Panc1 (cell line): ENCODE data around the gene RPS16. TPM values are rescaled to one million over a fixed set of nuclear protein-coding genes. Genes with fewer than 3 reads are reported as not detected.
A peak's percentile ranks its signal among the peaks of the same experiment; 100 is the strongest.

Experiments
- ATAC-seq: fragments of 200-7000 bp; cut with Tn5 transposase; 2 replicates; pipeline ENCODE4 v1.9.1; 2020; ENCODE audit warnings: mild to moderate bottlenecking, moderate library complexity
- BruUV-seq: library from RNA; stranded (reverse); fragments of 400-500 nt; replicated peaks from 2 replicates; lab custom pipeline; 2021; lab: Mats Ljungman, UMichigan
- CTCF ChIA-PET: fragments of 300-600 bp; sonication (Branson Sonifier 250); formaldehyde crosslinking; loops from one replicate; lab custom pipeline; 2022; ENCODE audit warnings: antibody characterized with exemption; lab: Charles Lee
- POLR2A ChIA-PET: fragments of 300-600 bp; sonication (Branson Sonifier 250); formaldehyde crosslinking; loops from one replicate; lab custom pipeline; 2022; ENCODE audit warnings: antibody characterized with exemption; lab: Charles Lee
- DNase-seq: peaks from one replicate; pipeline ENCODE4 v3.0.0-alpha.2; 2010; ENCODE audit warnings: low read depth, low spot score
- H3K27ac ChIP-seq: 2 replicates; pipeline ENCODE4 v1.5.1; 2011; ENCODE audit warnings: mild to moderate bottlenecking, low read length, inconsistent platforms
- H3K27me3 ChIP-seq: fragments of 200-500 bp; sonication (Bioruptor generic); 2 replicates; pipeline ENCODE4 v1.6.0; 2014; ENCODE audit warnings: low read length, inconsistent platforms; ENCODE audit not compliant: control insufficient read depth, insufficient read depth
- H3K36me3 ChIP-seq: fragments of 200-500 bp; sonication (Bioruptor generic); 2 replicates; pipeline ENCODE4 v1.5.1; 2014; ENCODE audit warnings: inconsistent platforms, mild to moderate bottlenecking, low read length, moderate library complexity; ENCODE audit not compliant: control insufficient read depth, insufficient read depth
- H3K4me1 ChIP-seq: 2 replicates; pipeline ENCODE4 v1.5.1; 2011; ENCODE audit warnings: inconsistent platforms, mild to moderate bottlenecking, low read length, moderate library complexity; ENCODE audit not compliant: control insufficient read depth, insufficient read depth
- H3K4me3 ChIP-seq, 2 experiments: 2 replicates each; pipeline ENCODE4 v1.5.1; 2011 to 2012; ENCODE audit warnings: low read depth in 2 of 2, low read length in 2 of 2, mild to moderate bottlenecking in 2 of 2, inconsistent platforms in 1 of 2, moderate library complexity in 1 of 2
- H3K9me3 ChIP-seq: fragments of 200-500 bp; sonication (Bioruptor generic); 2 replicates; pipeline ENCODE4 v1.5.1; 2014; ENCODE audit warnings: low read depth, mild to moderate bottlenecking, inconsistent platforms, low read length, moderate library complexity; ENCODE audit not compliant: control insufficient read depth, insufficient read depth
- POLR2AphosphoS5 ChIP-seq: IDR thresholded peaks from 2 replicates; pipeline ENCODE4 v1.6.1; 2012; ENCODE audit warnings: mild to moderate bottlenecking, low read depth, low read length, moderate library complexity
- REST ChIP-seq, 2 experiments: IDR thresholded peaks; 2 replicates each; pipeline ENCODE4 v1.6.1; 2011 to 2012; ENCODE audit warnings: low read depth in 2 of 2, control low read depth in 1 of 2, low read length in 1 of 2, mild to moderate bottlenecking in 1 of 2, moderate library complexity in 1 of 2; ENCODE audit not compliant: insufficient read depth in 1 of 2
- SIN3A ChIP-seq: IDR thresholded peaks from 2 replicates; pipeline ENCODE4 v1.6.1; 2012; ENCODE audit warnings: low read depth, mild to moderate bottlenecking, low read length, moderate library complexity, borderline replicate concordance; ENCODE audit not compliant: insufficient read depth
- TCF7L2 ChIP-seq: IDR thresholded peaks from 2 replicates; pipeline ENCODE4 v1.6.1; 2011; ENCODE audit warnings: mild to moderate bottlenecking, low read depth, low read length, inconsistent platforms
- in situ Hi-C: cut with HindIII; loops from 2 replicates; pipeline ENCODE4 v1.10.0; 2016; ENCODE audit warnings: low sequenced_read_pairs, low pct_unique_long_range_greater_than_20kb
- intact Hi-C: fragments of 100-400 bp; cut with micrococcal nuclease; formaldehyde crosslinking; loops from one replicate; pipeline ENCODE4 v1.10.0; 2022; ENCODE audit not compliant: unreplicated experiment
- total RNA-seq: library from RNA; stranded (reverse); gene quantifications from one replicate; pipeline ENCODE4 v1.2.1, GENCODE V29; 2021; ENCODE audit not compliant: unreplicated experiment
- TF ChIP-seq, protein P1 (sequence below): fragments of 450-650 bp; IDR thresholded peaks from 2 replicates; pipeline ENCODE4 v1.5.1; 2017; ENCODE audit warnings: mild to moderate bottlenecking

The RPS16 gene
- total RNA-seq, 1 experiment from 2014 or later, result 27,832 TPM

DNA sequence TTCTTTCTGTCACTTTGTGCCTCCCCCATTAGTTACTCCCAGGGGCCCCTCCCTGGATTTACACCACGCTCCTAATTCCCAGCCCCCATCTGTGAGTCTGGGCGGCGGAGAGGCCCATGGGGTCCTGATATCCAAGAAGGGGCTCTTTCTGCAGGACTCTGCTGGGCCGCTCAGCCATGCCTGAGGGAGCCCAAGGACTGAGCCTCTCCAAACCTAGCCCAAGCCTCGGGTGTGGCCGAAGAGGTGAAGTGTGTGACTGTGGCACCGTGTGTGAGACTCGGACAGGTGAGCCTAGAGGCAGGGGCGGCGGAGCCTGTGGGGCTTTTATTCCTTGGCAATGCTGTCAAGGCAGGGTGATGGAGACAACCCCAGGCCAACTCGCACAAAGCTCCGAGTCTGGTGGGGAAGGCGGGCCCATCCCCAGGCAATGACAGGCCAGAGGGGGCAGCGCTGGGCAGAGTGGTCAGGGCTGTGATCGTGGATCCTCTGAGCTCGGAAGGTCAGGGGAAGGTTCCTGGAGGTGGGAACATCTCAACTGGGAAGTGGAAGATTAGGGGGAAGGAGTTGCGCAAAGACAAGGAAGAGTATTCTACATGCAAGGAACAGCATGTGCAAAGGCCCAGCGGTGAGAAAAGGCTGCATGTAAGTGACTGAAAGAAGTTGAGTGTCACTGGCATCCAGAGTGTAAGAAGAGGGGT, 21.7 kb downstream of the RPS16 start:
- Histone ChIP-seq H3K27ac (peak overlapping the region; percentile 92), H3K4me1 (peaks cover 49% of the 10 kb centered on the region), H3K36me3 (peaks cover 36% of the 10 kb centered on the region), H3K27me3 (no peaks in the 10 kb centered on the region), H3K9me3 (no peaks in the 10 kb centered on the region), H3K4me3 (peak overlapping the region; percentile 42 to 55)
- DNase-seq (no peak), ATAC-seq (peak; percentile 1)
- intact Hi-C loops, result loop anchor here (5.0 to 10.0 kb wide), 2 partner anchors 202 to 439 kb away; partner anchors contain the start of gene FBXO17
- no TSS peak for BruUV-seq
- in situ Hi-C loops, result no loop called here
- POLR2A ChIA-PET, result interaction anchor here (0.5 to 8.9 kb wide), 18 partner anchors 10 to 848 kb away, joined by 3 to 230 read pairs (median 9); partner anchors contain the start of genes DLL3, MED29, PAF1 and RPS16
- TF ChIP-seq POLR2AphosphoS5, result no peak
- TF ChIP-seq, protein P1, sequence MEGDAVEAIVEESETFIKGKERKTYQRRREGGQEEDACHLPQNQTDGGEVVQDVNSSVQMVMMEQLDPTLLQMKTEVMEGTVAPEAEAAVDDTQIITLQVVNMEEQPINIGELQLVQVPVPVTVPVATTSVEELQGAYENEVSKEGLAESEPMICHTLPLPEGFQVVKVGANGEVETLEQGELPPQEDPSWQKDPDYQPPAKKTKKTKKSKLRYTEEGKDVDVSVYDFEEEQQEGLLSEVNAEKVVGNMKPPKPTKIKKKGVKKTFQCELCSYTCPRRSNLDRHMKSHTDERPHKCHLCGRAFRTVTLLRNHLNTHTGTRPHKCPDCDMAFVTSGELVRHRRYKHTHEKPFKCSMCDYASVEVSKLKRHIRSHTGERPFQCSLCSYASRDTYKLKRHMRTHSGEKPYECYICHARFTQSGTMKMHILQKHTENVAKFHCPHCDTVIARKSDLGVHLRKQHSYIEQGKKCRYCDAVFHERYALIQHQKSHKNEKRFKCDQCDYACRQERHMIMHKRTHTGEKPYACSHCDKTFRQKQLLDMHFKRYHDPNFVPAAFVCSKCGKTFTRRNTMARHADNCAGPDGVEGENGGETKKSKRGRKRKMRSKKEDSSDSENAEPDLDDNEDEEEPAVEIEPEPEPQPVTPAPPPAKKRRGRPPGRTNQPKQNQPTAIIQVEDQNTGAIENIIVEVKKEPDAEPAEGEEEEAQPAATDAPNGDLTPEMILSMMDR, result no peak
- no peak for TF ChIP-seq SIN3A
- TF ChIP-seq TCF7L2, result no peak
- TF ChIP-seq REST (IDR thresholded peaks at IDR 0.05; ENCODE audit: insufficient read depth in 1 of 2, low read depth in 2 of 2, low read length in 1 of 2), result no peak
- CTCF ChIA-PET, result interaction anchor here (0.6 to 6.8 kb wide), 19 partner anchors 12 to 377 kb away, joined by 3 to 147 read pairs (median 5); partner anchors contain the start of genes EID2B, RPS16, SAMD4B and TIMM50

DNA sequence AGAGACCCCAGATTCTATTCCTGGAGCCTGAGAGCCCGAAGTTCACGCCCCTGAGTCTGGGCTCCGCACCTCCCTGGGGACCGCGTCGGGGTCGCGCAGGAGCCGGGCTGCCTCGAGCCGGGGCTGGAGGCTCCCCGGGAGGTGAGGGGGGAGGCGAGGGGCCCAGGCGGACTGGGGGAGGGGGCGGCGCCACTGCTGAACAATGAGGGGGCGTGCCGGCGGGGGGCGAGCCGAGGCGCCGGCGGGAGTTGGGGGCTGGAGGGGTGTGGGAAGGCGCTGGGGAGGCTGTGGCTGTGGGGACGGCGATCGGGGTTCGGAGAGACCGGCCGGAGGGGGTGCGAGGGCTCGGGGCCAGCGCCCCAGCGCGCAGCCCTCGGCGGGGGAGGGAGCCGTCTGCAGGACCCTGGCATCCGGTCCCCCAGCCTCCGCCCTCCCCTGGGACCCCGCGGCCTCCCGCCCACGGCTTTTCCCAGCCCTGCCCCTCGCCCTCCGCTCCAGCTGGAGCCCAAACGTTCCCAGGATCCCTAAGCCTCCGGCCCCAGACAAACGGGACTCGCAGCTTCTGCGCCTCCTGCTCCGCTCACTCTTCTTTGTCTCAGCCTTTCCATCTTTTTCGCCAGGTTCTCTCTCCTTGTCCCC, 22.4 kb downstream of the RPS16 start:
- DNase-seq (no peak), ATAC-seq (peak; percentile 2)
- peaks cover 56% of the 10 kb centered on the region for H3K4me1 ChIP-seq
- CTCF ChIA-PET, result interaction anchor here (0.6 to 6.8 kb wide), 15 partner anchors 12 to 378 kb away, joined by 3 to 147 read pairs (median 5); partner anchors contain the start of genes RPS16, SAMD4B and TIMM50
- H3K4me3 ChIP-seq, result peak overlapping the region; percentile 42 to 55
- intact Hi-C loops, result loop anchor here (5.0 to 10.0 kb wide), 2 partner anchors 201 to 439 kb away; partner anchors contain the start of gene FBXO17
- peak overlapping the region; percentile 92 for H3K27ac ChIP-seq
- no peak for TF ChIP-seq SIN3A
- TF ChIP-seq, protein P1, result no peak
- no peak for TF ChIP-seq POLR2AphosphoS5
- no peak for TF ChIP-seq REST (IDR thresholded peaks at IDR 0.05; ENCODE audit: insufficient read depth in 1 of 2, low read depth in 2 of 2, low read length in 1 of 2)
- TF ChIP-seq TCF7L2, result no peak
- no peaks in the 10 kb centered on the region for H3K9me3 ChIP-seq
- peaks cover 33% of the 10 kb centered on the region for H3K36me3 ChIP-seq
- POLR2A ChIA-PET, result interaction anchor here (0.6 to 8.9 kb wide), 13 partner anchors 10 to 354 kb away, joined by 3 to 230 read pairs (median 9); partner anchors contain the start of genes DLL3, MED29, PAF1 and RPS16
- no peaks in the 10 kb centered on the region for H3K27me3 ChIP-seq
- in situ Hi-C loops, result no loop called here
- no TSS peak for BruUV-seq
